Vagina (tissue), 2 donors: Measurements from ENCODE around the gene SLC51B.

Source experiments
- POLR2A ChIP-seq, 2 donors: fragments of 450-650 bp; IDR thresholded peaks; one replicate each; pipeline ENCODE4 v1.6.1; 2017; ENCODE audit warnings: antibody characterized with exemption in 2 of 2, mild to moderate bottlenecking in 2 of 2, moderate library complexity in 2 of 2
- POLR2AphosphoS5 ChIP-seq, 2 donors: sonication (generic); formaldehyde crosslinking; IDR thresholded peaks; one replicate each; pipeline ENCODE4 v1.9.0; 2017; ENCODE audit warnings: antibody characterized with exemption in 2 of 2, mild to moderate bottlenecking in 2 of 2, low read depth in 1 of 2; ENCODE audit not compliant: insufficient read depth in 1 of 2
- TF ChIP-seq, protein P1 (sequence below), 3 experiments: fragments of 450-650 bp in 2 of 3; fragments of 200-600 bp in 1 of 3; sonication (generic) in 1 of 3; IDR thresholded peaks; one replicate each; pipeline ENCODE4 v1.5.1; 2017 to 2019; ENCODE audit warnings: antibody characterized with exemption in 3 of 3, mild to moderate bottlenecking in 2 of 3, moderate library complexity in 2 of 3

DNA sequence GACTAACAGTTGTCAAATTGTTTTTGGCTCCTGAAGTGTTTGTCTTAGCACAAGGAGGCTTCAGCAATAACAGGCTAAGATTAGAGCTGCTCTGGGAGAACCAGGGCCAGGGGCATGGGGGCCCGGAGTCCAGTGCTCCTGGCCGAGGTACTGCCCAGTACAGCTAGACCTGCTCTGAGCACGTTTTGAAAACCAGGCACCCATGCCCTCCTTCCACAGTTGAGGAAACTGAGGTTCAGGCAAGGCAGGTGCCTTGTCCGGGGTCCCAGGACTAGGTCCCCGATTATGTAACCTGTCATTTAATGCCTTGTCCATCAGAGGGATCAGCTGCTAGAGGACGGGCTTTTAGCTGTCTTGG is 50.5 kb downstream of the SLC51B start:
- TF ChIP-seq, protein P1, sequence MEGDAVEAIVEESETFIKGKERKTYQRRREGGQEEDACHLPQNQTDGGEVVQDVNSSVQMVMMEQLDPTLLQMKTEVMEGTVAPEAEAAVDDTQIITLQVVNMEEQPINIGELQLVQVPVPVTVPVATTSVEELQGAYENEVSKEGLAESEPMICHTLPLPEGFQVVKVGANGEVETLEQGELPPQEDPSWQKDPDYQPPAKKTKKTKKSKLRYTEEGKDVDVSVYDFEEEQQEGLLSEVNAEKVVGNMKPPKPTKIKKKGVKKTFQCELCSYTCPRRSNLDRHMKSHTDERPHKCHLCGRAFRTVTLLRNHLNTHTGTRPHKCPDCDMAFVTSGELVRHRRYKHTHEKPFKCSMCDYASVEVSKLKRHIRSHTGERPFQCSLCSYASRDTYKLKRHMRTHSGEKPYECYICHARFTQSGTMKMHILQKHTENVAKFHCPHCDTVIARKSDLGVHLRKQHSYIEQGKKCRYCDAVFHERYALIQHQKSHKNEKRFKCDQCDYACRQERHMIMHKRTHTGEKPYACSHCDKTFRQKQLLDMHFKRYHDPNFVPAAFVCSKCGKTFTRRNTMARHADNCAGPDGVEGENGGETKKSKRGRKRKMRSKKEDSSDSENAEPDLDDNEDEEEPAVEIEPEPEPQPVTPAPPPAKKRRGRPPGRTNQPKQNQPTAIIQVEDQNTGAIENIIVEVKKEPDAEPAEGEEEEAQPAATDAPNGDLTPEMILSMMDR (IDR thresholded peaks at IDR 0.05) = no peak
- TF ChIP-seq POLR2A (IDR thresholded peaks at IDR 0.05) (no peak), POLR2AphosphoS5 (IDR thresholded peaks at IDR 0.05; ENCODE audit: insufficient read depth in 1 of 2, low read depth in 1 of 2) (no peak)
